ENCODE data around the gene GNPNAT1.
"Not testable (repeated sequence)": the region's sequence is repeated elsewhere in the genome, so short reads cannot be mapped to it uniquely, and the experiment has no call there.

Gene GNPNAT1

GRCh38 chr14:52789118-52789517, 2.3 kb downstream of the GNPNAT1 start:
- DNase-seq = no peak

- DNase-seq = no peak
Observed at GRCh38 chr14:52786887-52787286, 4.5 kb downstream of the GNPNAT1 start.

- DNase-seq = no peak
Observed at GRCh38 chr14:52783206-52783605, 8.2 kb downstream of the GNPNAT1 start.

DNA sequence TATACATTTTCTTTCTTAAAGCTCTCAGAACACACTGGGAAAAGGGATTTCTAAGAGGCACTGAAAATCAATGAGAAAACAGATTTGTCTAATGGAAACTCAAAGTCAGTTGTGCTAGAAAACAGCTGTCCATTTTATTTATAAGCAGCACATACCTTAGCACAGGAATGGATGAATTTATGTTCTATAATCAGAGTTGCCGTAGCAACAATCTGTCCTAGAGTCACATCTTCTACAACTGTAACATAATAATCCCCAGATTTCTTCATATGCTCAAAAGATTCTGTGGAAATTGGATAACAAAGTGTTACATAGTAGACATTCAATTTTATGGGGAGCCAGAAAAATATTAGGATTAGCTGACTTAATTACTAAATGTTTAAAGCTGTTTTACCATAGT, 9.8 kb downstream of the GNPNAT1 start:
- no peak for DNase-seq

DNA sequence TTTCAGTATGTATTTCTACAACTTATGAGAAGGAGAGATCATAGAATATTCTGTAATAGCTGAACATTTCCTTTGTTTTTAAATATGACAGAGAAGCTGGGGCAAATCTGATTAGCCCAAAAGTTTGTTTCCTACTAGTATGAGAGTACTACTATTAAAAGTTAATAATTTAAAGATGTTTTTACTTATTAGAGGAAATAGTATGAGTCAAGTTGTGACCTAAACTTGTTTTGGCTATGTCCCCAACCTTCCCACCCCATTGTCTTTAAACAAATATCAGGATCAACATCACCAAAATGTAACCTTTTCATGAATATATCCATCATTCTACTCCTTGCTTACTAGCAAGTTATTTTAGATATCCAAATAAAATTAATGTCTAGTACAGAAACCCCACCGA, 10.5 kb downstream of the GNPNAT1 start:
- no peak for DNase-seq

DNA sequence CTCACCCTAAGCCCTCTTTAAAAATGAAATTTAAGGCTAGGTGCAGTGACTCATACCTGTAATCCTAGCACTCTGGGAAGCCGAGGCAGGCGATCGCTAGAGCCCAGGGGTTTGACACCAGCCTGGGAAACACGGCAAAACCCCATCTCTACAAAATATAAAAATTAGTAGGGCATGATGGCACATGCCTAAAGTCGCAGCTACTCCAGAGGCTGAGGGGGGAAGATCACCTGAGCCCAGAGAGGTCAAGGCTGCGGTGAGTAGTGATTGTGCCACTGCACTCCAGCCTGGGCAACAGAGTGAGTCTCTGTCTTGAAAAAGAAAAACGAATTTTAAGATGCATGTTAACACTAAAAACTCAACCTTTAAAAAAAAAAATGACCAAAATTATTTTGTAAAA, 12.7 kb downstream of the GNPNAT1 start:
- DNase-seq = no peak

GRCh38 chr14:52776816-52777215, 14.6 kb downstream of the GNPNAT1 start:
- DNase-seq = no peak

- DNase-seq = no peak
Observed at GRCh38 chr14:52769887-52770286, 21.5 kb downstream of the GNPNAT1 start.

DNA sequence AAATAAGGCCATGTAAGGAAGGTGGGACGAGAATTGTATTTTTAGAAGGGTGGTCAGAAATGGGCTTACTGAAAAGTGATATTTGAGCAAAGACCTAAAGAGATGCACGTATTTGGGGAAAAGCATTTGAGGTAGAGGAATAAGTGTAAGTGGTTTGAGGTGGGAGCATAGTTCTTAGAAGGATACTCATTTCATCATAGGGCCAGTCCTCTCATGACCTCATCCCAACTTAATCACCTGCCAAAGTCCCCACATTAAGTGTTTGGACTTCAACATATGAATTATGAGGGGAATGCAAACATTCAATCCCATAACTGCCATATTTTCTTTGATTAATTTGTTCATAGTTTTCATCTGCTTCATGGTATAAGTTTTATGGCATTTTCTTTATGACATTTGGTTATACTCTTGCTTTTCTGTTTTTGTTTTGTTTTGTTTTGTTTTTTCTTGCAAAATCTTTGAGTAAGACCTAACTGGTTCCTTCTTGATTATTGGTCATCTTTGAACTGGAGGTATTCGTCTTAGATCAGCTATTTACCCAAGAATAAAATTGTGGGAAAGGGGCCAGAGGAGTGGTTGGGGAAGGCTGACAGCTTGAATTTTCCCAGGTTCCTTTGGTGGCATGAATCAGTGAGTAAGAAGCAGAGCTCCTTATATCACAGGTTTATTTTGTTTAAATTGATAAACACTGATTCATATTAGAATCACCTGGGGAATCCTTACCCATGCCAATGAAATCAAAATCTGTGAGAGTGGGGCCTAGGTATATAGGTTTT, 24.2 kb downstream of the GNPNAT1 start:
- DNase-seq = no peak

DNA sequence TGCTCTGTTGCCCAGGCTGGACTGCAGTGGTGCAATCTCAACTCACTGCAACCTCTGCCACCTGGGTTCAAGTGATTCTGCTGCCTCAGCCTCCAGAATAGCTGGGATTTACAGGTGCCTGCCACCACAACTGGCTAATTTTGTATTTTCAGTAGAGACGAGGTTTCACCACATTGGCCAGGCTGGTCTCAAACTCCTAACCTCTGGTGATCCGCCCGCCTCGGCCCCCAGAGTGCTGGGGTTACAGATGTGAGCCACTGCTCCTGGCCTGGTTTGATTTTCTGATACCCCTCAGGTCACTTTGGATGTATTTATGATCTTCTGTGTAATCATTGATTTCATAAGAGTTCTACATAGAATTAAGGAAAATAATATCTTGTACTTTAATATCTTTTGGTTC, 28.5 kb downstream of the GNPNAT1 start:
- not testable (repeated sequence) for DNase-seq

GRCh38 chr14:52759145-52759544, 32.3 kb downstream of the GNPNAT1 start:
- no peak for DNase-seq

- no peak for DNase-seq
Observed at GRCh38 chr14:52755607-52756316, 35.6 kb downstream of the GNPNAT1 start.

- DNase-seq = no peak
Observed at GRCh38 chr14:52748647-52749292, 42.6 kb downstream of the GNPNAT1 start.

GRCh38 chr14:52741865-52742264, 49.5 kb downstream of the GNPNAT1 start:
- no peak for DNase-seq

DNA sequence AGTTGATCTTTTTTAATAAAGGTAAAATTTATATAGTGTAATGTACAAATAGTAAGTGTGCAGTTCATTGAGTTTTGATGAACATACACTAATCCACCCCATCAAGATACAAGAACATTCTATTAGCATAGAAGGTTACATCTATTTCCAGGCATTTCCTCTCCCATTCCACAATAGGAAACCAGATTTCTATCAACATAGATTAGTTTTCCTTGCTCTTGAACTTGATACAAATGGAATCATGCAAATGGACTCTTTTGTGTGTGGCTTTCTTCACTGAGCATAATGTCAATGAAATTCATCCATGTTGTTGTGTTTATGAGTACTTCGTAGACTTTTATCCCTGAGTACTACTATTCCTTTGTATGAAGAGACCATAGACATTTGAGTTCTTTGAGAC, 50.7 kb downstream of the GNPNAT1 start:
- no peak for DNase-seq

DNA sequence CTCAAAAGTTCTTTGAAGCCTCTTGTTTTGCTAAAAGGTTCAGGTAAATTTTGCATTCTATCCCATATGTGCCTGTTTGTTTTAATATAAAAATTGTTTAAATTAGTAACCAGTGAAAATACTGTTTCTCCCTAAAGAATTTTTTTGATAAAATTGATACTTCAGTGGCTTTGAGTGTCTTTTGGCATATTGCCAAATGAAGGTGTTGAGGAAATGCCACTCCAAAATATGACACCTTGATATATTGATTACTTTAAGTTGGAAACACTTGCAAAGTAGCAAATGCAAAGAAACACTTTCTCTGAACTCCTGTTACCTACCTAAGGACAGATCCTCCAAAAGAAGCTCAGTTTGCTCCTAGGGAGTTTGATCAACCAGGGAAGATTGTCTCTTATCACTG, 53.0 kb downstream of the GNPNAT1 start:
- no peak for DNase-seq

DNA sequence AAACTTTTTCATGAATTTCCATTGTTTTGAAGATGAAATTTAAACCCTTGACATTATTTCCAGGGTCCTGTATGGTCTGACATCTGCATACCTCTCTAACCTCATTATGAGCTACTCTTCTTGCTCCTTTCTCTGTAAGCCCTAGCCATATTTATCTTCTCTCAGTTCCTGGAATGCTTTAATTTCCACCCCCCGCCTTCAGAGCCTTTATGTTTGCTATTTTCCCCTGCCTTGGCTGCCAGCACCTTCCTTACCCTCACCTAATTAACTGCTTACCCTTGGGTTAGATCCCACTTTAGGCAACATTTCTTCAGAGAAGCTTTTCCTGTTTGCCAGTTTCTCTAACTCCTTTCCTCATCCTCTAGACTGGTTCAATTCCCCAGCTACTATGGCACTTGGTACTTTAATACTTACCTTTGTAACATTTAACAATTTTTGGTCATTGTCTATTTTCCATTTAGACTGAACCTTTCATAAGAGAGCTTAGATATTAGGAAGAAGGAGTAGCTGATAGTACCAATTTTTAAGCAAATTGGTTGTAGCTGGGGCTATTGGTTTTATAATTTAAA, 55.4 kb downstream of the GNPNAT1 start:
- no peak for DNase-seq

GRCh38 chr14:52733824-52734223, 57.6 kb downstream of the GNPNAT1 start:
- DNase-seq = no peak

GRCh38 chr14:52730709-52731111, 60.7 kb downstream of the GNPNAT1 start:
- DNase-seq = no peak

GRCh38 chr14:52729925-52730708, 61.3 kb downstream of the GNPNAT1 start, which contains the start of gene STYX:
Gene STYX (plus strand): TSS chr14:52730166. CDS start chr14:52730475, 309 bp downstream.
- peak; percentile 95 for DNase-seq

DNA sequence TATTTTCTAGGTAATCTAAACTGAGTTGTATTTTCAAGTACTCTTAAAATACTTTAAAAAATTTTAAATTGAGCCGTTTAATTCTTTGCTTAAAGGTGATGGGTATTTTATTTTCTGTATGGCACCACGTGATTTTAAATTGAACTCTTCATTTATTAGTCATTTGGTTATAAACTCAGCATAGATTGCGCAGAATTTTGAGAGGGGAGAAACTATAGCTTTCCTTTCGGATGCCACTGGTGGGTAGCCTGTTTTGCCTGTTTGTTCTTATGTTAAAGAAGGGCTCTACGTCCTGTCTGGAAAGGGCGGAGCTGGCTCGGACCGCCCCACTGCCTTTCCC, 61.9 kb downstream of the GNPNAT1 start:
- no peak for DNase-seq

DNA sequence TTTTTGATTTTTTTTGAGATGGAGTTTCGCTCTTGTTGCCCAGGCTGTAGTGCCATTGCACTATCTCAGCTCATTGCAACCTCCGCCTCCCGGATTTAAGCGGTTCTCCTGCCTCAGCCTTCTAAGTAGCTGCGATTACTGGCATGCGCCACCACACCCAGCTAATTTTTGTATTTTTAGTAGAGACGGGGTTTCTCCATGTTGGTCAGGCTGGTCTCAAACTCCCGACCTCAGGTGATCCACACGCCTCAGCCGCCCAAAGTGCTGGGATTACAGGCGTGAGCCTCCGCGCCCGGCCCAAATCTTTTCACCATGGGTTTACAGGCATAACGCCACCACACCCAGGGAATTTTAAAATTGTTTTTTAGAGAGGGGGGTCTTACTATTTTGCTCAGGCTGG, 62.4 kb downstream of the GNPNAT1 start:
- not testable (repeated sequence) for DNase-seq

GRCh38 chr14:52727509-52727908, 63.9 kb downstream of the GNPNAT1 start:
- DNase-seq = not testable (repeated sequence)
